Fibroblast of villous mesenchyme (primary cell): Measurements from ENCODE around the gene TRIM31. TPM values are rescaled to one million over a fixed set of nuclear protein-coding genes. Genes with fewer than 3 reads are reported as not detected.
"Not testable (repeated sequence)": the region's sequence is repeated elsewhere in the genome, so short reads cannot be mapped to it uniquely, and the experiment has no call there.

Experiments used
- DNase-seq: peaks from one replicate; pipeline ENCODE4 v3.0.0-alpha.2; 2010; ENCODE audit warnings: low read depth
- H3K4me3 ChIP-seq: 2 replicates; pipeline ENCODE4 v1.5.1; 2011; ENCODE audit warnings: low read depth, mild to moderate bottlenecking, low read length
- CTCF ChIP-seq: IDR thresholded peaks from 2 replicates; pipeline ENCODE4 v1.5.1; 2012; ENCODE audit warnings: low read depth, mild to moderate bottlenecking, low read length; ENCODE audit not compliant: insufficient read depth
- total RNA-seq: library from RNA; depleted of rRNA; stranded (reverse); fragments of >200 nt; gene quantifications from 2 replicates; pipeline ENCODE4 v1.2.3, GENCODE V29; 2012

Gene TRIM31
- total RNA-seq, 1 donor, result not detected

GRCh38 chr6:30149234-30149633 lies 36.3 kb upstream of the TRIM31 start:
- H3K4me3 ChIP-seq, result no peak overlapping the region
- DNase-seq, result no peak
- TF ChIP-seq CTCF, result no peak

- H3K4me3 ChIP-seq, result no peak overlapping the region
- DNase-seq, result no peak
- no peak for TF ChIP-seq CTCF
Measured at GRCh38 chr6:30147096-30147495, 34.2 kb upstream of the TRIM31 start.

- H3K4me3 ChIP-seq, result no peak overlapping the region
- DNase-seq, result no peak
- TF ChIP-seq CTCF, result no peak
Measured at GRCh38 chr6:30145818-30146217, 32.9 kb upstream of the TRIM31 start.

- no peak for DNase-seq
- H3K4me3 ChIP-seq, result no peak overlapping the region
- no peak for TF ChIP-seq CTCF
Measured at GRCh38 chr6:30144811-30145210, 31.9 kb upstream of the TRIM31 start.

- no peak for TF ChIP-seq CTCF
- no peak overlapping the region for H3K4me3 ChIP-seq
- DNase-seq, result no peak
Measured at GRCh38 chr6:30143780-30144179, 30.9 kb upstream of the TRIM31 start.

- no peak for DNase-seq
- TF ChIP-seq CTCF, result no peak
- no peak overlapping the region for H3K4me3 ChIP-seq
Measured at GRCh38 chr6:30142665-30143064, 29.8 kb upstream of the TRIM31 start.

GRCh38 chr6:30140240-30140639 lies 27.4 kb upstream of the TRIM31 start:
- DNase-seq, H3K4me3 ChIP-seq: not testable (repeated sequence)
